ENCODE data around the gene TMEM178B. TPM values are rescaled to one million over a fixed set of nuclear protein-coding genes. Genes with fewer than 3 reads are reported as not detected.

Gene TMEM178B
- total and polyA plus RNA-seq, 7 donors = 0.13 to 4.8 (median 1.6) TPM

- intact Hi-C loops (cut with DNase I) = no loop called here
- no peak for TF ChIP-seq CTCF (IDR thresholded peaks at IDR 0.05)
- 40 to 88% (median 86%) methylated on average over 7 of the region's 7 CpGs for WGBS, 3 donors
- ATAC-seq (peak in 1 of 4 donors; percentile 41), DNase-seq (no peak)
- no peaks in the 10 kb centered on the region for H3K9me3 ChIP-seq
- H3K36me3 ChIP-seq (ENCODE audit: insufficient read depth in 1 of 2, low read depth in 1 of 2) = no peaks in the 10 kb centered on the region
- no peak overlapping the region for H3K27ac ChIP-seq
- no peaks in the 10 kb centered on the region for H3K4me1 ChIP-seq
- no peaks in the 10 kb centered on the region for H3K27me3 ChIP-seq (ENCODE audit: insufficient read depth in 3 of 3, low read length in 2 of 3)
- H3K4me3 ChIP-seq = no peak overlapping the region
Measured at GRCh38 chr7:141281311-141281710, 207.4 kb downstream of the TMEM178B start.

GRCh38 chr7:141286522-141286921 is 212.7 kb downstream of the TMEM178B start:
- H3K27ac ChIP-seq = no peak overlapping the region
- no peak for DNase-seq
- no peaks in the 10 kb centered on the region for H3K36me3 ChIP-seq (ENCODE audit: insufficient read depth in 1 of 2, low read depth in 1 of 2)
- no peaks in the 10 kb centered on the region for H3K9me3 ChIP-seq
- H3K4me1 ChIP-seq = no peaks in the 10 kb centered on the region
- intact Hi-C loops (cut with DNase I) = no loop called here
- H3K4me3 ChIP-seq = no peak overlapping the region
- no peak for TF ChIP-seq CTCF (IDR thresholded peaks at IDR 0.05)
- ATAC-seq = no peak
- no peaks in the 10 kb centered on the region for H3K27me3 ChIP-seq (ENCODE audit: insufficient read depth in 3 of 3, low read length in 2 of 3)
- WGBS, 3 donors = 60 to 72% (median 61%) methylated on average over 3 of the region's 3 CpGs

- intact Hi-C loops (cut with DNase I) = no loop called here
- H3K4me1 ChIP-seq = no peaks in the 10 kb centered on the region
- DNase-seq (no peak), ATAC-seq (no peak)
- TF ChIP-seq CTCF (IDR thresholded peaks at IDR 0.05) = no peak
- no peak overlapping the region for H3K4me3 ChIP-seq
- no peaks in the 10 kb centered on the region for H3K9me3 ChIP-seq
- H3K27me3 ChIP-seq (ENCODE audit: insufficient read depth in 3 of 3, low read length in 2 of 3) = no peaks in the 10 kb centered on the region
- WGBS, 3 donors = 21 to 34% (median 21%) methylated on average over 5 of the region's 5 CpGs
- H3K27ac ChIP-seq = no peak overlapping the region
- H3K36me3 ChIP-seq (ENCODE audit: insufficient read depth in 1 of 2, low read depth in 1 of 2) = no peaks in the 10 kb centered on the region
Measured at GRCh38 chr7:141287936-141288335, 214.1 kb downstream of the TMEM178B start.

GRCh38 chr7:141288626-141289025 is 214.8 kb downstream of the TMEM178B start:
- Histone ChIP-seq H3K9me3 (no peaks in the 10 kb centered on the region), H3K36me3 (ENCODE audit: insufficient read depth in 1 of 2, low read depth in 1 of 2) (no peaks in the 10 kb centered on the region), H3K4me1 (no peaks in the 10 kb centered on the region), H3K27me3 (ENCODE audit: insufficient read depth in 3 of 3, low read length in 2 of 3) (no peaks in the 10 kb centered on the region), H3K27ac (no peak overlapping the region), H3K4me3 (no peak overlapping the region)
- DNase-seq (no peak), ATAC-seq (no peak)
- no peak for TF ChIP-seq CTCF (IDR thresholded peaks at IDR 0.05)
- intact Hi-C loops (cut with DNase I) = no loop called here
- 82 to 85% (median 85%) methylated on average over 7 of the region's 7 CpGs for WGBS, 3 donors

- no peak for ATAC-seq
- DNase-seq = no peak
- no peak for TF ChIP-seq CTCF (IDR thresholded peaks at IDR 0.05)
- 93 to 94% (median 94%) methylated on average over 8 of the region's 8 CpGs for WGBS, 3 donors
- Histone ChIP-seq H3K4me1 (no peaks in the 10 kb centered on the region), H3K27me3 (ENCODE audit: insufficient read depth in 3 of 3, low read length in 2 of 3) (no peaks in the 10 kb centered on the region), H3K9me3 (no peaks in the 10 kb centered on the region), H3K27ac (no peak overlapping the region), H3K4me3 (no peak overlapping the region), H3K36me3 (ENCODE audit: insufficient read depth in 1 of 2, low read depth in 1 of 2) (no peaks in the 10 kb centered on the region)
- intact Hi-C loops (cut with DNase I) = no loop called here
Measured at GRCh38 chr7:141290365-141290764, 216.5 kb downstream of the TMEM178B start.

Data from psoas muscle (tissue), 8 donors.